ENCODE measurements around the gene SH3GLB1.

GRCh38 chr1:86731416-86731815, 27.0 kb downstream of the SH3GLB1 start:
- TF ChIP-seq CTCF (IDR thresholded peaks at IDR 0.05) = no peak
- TF ChIP-seq POLR2AphosphoS5 (IDR thresholded peaks at IDR 0.05) = no peak
